Ramos (cell line): ENCODE data around the gene FOXP1.

Source experiments
- in situ Hi-C: fragments of 300-500 bp; cut with MboI; formaldehyde crosslinking; loops from one replicate; pipeline ENCODE4 v1.14.3; 2022; ENCODE audit warnings: low sequenced_read_pairs; ENCODE audit not compliant: unreplicated experiment

The FOXP1 gene

DNA sequence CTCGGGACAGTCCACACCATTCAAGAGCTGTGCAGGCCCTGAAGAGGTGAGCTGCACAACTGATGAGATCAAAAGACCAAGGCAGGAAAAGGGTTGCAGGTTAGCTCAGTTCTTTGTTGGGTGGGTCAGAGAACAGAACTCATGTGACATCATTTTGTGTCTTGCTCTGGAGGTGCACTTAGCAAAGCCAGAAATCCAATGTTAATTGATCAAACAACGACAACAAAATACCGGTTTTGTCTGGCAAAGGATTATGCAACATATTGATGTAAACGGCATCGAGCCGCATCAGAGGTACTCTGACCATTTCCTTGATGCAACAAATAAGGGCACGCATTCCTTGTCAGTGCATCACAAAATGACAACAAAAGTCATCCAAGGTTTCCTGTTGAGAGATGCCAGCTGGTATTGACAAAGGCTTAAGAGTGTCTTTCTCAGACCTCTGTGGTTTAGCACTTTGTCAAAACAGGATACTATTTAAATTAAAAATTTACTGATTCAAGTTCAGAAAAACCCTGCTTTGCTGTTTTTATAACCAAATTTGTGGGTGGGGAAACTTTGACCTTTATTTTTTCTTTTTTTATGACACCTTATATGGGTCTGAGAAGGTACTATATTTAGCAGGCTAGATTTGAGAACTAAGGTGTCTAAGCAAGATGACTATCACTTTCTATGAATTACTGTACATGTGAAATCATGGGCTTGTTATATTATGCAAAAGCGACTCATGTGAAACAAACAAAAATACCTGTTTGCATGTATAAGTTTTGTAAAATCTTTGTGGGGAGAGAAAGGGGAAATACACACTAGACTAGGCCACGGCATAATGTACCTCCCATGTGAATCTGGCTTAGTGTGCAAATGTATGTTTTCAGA lies 496.1 kb downstream of the FOXP1 start:
- in situ Hi-C loops = no loop called here

DNA sequence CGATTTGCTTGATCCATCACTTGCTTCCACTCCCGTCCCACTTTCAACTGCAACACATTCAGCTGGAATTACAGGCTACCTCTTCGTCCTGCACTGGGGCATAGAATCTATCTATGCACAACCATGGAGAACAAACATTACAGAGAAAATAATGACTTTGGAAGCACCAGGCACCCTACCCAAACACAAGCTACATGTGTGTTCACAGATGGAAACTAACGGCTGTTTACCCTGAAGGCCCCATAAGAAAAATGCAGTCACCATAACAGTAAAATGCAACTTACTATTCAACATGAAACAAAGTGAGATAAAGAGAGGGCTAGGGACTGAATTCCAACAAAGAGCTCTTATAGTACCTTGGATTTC lies 496.8 kb downstream of the FOXP1 start:
- in situ Hi-C loops = no loop called here

DNA sequence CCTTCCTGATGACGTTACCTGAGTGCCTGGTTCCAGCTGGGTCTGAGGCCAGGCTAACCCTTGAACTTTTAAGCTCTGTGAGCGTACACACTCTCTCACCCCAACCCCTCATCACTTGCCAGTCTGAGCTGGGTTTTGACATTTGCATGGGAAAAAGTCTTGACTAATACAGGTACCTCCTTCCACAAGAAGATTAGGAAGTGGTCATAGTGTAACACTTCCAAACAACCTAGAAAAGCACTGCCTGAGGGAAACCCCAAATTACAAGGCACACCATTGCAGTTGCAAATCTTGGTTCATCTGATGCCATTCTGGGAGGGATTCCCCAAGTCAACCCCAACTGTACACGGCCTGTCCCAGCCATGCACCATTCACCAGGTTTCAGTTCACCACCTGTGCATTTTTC lies 499.8 kb downstream of the FOXP1 start:
- in situ Hi-C loops = no loop called here

DNA sequence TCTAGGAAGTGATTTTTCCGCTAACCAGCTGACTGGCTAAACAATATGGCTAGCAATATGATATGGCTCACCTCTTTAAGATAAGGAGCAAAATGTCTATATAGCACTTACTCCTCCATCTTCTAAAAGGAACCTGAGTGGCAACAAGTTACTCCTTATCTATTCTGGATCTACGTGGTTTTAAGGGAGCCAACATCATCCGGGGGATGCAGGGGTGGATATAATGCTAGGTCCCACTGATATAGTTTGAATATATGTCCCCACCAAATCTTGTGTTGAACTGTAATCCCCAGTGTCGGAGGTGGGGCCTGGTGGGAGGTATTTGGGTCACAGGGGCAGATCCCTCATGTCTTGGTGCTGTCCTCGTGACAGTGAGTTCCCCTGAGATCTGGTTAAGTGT lies 500.7 kb downstream of the FOXP1 start:
- in situ Hi-C loops = no loop called here

DNA sequence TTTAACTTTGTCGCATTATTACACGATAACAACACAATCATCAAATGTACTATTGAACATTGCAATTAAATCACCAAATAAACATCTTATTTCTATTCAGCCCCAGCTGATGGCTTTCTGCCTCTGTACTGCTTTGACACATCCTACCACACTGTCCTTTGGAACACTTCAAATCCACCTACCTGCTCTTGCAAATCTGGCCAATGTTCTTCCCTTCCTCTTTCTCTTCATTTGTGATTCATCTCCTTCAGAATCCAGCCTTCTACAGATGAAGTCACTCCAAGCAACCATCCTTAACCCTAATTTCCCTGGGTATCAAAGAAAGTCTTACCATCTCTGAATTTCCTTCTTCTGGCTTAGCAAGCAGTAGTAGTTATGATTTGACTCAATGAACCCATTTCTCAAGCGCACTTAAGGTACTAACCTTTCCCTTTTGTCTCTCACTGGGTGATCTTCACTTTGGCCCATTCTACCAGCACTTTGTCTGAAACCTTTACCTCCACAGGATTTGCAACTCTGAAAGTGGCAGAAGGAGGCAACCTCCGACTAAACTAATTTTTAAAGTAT lies 502.9 kb downstream of the FOXP1 start:
- in situ Hi-C loops = no loop called here

DNA sequence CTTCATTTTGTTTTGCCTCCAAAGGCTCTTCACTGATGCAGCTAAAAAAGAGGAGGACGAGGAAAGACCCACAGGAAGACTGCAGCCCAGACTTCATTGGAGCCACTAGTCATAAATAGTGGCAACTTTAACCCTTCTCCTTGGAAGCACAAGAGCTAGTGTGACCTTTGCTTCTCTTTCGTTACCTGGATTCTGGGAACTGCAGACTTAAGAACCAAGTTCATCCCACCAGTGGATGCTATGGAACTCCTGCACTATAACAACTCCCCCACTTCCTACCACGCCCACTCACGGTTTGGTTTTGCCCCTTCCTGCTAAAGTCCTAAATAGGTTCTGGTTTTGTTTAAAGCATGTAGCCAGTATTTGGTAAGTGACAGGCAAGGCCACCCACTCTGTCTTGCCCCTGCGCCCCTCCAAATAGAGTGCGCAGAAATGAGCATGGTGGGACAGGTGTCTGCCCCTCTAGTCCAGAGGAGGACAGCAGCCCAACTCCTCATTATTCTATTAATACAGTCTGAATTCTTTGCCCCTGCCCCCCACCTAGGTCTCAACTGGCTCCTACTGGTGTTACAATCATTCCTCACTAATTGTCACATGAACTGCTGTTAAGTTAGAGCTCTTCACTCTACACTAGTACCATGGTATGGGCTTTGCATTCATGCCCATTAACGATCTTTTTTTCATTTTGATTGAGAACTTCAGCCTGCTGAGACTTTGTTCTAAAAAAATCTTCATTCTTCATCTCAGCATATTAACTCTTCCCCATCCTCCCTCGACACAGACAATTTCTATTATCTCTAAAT lies 504.6 kb downstream of the FOXP1 start:
- in situ Hi-C loops = no loop called here

DNA sequence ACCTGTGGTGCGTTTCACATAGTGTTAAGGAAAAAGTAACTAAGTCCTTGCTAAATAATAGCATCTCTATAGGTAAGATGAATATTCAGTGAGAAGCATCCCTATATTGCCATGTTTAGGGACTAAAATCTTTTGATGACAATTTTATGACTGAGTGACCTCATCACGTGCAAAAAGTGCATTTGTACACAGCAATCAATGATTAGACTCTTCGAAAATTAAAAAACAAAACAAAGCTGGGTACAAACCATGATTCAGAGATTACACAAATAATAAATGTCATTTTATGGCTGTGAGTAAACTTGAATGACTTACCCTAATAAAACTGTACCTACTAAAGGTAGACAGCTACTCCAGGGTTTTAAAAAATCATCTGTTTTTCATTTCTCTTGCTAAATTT lies 505.3 kb downstream of the FOXP1 start:
- in situ Hi-C loops = no loop called here

DNA sequence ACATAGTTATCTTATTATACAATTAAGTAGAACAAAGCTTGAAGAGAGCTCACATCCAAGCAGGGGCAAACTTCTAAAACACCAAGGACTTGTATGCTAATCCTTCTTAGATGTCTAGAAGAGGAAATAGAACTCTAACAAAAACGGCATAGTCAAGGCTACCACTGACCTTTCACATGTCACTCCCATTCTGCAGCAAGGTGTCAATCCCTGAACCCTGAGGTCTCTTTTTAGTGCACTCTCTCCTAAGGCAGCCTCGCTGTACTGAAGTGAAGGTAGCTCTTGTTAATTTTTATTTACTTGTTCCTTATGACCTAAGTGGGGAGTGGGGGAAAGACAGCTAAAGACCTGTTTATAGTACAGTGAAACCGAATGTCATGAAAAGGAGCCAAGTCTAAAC lies 506.5 kb downstream of the FOXP1 start:
- in situ Hi-C loops = no loop called here

DNA sequence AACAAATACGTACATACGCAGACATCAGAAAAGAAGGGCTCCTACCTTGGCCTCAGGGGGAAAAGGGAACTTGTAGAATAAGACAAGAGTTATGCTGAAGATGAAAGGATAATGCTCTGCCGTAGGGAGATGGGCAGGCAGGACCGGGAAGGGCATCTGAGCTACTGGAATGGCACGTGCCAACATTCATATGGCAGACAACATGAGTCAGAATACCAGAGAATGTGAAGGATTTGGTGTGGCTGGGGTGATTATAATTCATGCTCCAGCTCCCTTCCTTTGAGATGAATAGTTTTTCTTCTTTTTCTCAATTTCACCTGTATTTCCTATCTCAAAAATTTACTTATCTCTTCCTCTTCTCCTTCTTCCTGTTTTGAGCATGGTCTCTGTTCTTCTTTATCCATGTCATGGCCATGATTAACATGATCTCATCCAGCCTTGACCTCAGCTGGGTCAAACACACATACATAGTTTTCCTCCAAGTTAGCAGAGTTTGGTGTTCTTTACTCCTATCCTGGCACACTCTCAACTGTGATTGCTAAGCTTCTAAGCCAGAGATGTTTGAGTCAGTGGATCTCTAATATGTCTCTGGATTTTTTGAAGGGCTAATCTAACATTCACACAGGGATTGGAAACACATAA lies 507.0 kb downstream of the FOXP1 start:
- in situ Hi-C loops = no loop called here

DNA sequence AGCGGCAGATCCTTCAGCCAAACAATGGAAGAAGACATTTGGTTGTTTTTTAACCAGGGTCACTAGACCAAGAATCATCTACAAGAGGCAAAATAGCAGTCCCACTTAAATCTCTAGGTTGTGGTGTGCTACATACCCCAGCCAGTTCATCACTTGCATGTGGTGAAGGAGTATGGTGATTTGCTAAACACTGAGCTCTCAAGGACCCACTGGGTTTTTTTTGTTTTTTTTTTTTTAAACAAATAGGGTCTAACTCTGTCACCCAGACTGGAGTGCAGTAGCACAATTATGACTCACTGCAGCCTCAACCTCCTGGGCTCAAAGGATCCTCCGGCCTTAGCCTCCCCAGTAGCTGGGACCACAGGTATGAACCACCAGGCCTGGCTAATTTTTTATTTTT lies 508.0 kb downstream of the FOXP1 start:
- in situ Hi-C loops = no loop called here

DNA sequence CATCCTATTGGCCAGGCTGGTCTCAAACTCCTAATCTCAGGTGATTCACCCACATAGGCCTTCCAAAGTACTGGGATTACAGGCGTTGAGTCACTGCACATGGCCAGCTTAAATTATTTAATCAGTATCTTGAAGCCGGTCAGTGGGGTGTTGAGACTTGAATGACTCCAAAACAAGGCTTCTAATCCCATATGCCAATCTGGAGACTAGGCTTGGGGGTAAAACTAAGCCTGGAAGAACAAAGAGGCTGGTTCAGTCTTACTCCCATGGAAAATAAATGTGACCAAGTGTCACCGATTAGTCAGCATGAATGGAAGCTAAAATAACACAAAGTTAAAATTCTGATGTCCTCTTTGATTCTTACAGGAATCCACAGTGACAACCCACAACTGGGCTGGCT lies 509.1 kb downstream of the FOXP1 start:
- in situ Hi-C loops = no loop called here

DNA sequence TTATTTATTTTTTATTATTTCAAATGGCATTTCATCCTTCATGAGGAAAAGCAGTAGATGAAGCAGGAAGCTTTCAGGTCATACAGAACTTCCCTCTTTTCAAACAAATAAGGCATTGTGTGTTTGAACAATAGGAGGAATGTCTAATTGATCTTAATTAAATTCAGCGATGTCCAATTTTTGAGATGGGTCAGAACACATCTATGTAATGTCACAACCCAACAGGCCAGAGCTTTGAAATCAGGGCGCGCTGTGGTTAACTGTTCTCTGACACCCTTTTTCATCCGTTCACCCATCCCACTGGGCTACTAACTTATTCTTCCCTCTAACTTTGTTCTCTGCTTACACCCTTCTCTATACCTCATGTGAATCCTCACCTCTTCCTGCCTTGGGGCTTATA lies 510.5 kb downstream of the FOXP1 start:
- in situ Hi-C loops = no loop called here

DNA sequence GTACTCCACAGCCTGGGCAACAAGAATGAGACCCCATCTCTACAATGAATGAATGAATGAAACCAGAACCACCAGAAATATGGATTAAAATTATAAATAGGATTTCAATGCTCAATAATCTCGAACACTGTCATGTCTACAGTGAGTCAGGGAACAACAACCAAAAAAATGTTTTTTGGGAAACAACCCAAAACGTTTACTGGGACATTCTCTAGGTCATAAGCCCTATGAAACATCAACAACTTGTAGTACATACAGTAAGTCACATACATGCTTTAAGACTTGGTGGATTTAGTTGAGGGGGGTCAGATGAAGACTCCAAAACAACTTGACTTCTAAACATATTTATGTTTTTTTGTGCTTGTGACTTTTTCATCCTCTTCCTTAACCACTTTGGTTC lies 511.2 kb downstream of the FOXP1 start:
- in situ Hi-C loops = no loop called here

DNA sequence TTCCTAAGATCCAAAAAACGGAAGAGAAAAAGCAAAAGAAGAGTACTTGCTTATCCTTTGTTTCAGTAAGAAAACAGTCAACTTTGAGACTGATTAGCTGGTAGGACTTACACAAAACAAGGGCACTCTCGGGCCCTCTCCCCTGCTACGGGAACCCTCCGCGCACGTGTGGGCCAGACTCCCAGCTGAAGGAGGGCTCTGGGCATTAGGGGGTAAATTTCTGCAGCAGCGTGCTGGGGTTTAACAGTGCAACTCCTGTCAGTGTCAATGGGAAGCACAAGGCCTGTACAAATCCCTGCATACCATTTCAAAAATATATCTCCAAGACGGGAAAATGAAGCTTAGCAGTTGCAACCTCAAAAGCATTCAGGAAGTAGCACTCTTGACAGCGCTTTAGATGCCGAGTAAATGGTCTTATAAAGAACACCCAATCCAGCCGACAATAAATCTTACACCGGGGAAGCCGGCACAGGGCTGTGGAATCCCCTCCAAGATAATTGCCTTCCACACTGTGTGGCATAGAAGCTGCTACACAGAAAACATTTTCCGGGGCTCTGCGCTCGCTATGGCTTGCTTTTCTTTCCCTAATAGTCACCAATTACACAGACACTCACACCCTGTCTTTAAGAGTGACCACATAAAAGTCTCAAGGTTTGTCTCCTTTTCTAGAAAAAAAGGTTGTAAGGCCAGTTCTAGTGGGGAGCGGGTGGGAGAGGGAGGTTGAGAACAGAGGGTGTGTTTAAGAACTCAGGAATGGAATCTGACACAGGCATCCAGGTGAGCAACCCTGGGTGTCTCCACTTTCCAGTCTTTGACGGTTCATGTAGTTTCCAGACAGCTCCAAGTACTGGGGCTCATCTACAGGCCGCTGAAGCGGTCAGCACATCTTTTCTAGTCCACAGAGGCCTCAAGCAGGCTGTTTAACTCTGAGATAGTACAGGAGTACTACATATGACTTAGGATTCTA lies 512.7 kb downstream of the FOXP1 start:
- in situ Hi-C loops = no loop called here

DNA sequence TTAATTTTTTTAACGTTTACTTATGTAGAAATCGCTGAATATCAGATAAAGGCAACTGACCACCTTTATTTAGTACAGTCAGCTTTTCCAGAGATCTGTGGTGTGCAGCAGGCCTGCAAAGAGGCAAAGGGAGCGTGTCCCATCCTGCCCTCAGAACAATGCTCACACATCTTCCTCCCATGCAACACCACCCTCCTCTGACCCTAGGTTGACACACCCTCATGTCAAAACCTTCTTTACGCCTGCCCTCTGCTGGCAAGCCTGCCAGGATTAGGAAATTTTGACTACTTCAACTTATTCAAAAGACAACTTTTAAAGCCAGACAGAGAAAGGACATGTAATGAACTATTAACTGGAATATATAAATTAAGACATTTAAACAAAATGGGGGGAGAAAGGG lies 513.7 kb downstream of the FOXP1 start:
- in situ Hi-C loops = no loop called here

DNA sequence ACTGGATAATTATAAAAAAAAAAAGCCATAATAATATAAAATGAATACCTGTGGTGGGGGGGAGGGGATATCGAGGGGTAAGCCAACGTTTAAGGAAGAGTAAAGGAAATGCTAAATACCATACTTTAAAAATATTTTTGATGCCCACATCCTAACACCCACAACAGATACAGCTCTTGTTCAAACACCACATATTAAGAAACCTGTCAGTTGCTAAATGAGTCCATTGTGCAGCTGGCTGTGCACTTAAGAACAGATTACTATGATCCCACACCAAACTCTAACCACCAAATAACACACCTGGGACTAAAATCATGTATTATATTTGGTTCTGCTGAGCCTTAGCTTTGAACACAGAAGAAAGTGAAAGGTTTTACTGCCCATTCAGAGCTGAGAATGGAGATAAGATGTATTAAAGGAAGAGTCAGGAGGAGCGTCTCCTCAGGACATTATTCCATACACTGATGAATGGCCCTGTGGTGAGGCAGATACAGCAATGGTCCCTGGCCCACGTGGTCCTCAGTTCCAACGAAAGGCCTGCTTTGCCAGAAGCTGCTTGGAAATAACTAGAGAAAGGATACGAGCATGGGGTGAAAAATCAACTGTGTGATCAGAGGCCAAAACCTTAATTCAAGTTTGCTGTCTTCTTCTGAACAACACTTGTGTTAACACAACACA lies 515.4 kb downstream of the FOXP1 start:
- in situ Hi-C loops = no loop called here

DNA sequence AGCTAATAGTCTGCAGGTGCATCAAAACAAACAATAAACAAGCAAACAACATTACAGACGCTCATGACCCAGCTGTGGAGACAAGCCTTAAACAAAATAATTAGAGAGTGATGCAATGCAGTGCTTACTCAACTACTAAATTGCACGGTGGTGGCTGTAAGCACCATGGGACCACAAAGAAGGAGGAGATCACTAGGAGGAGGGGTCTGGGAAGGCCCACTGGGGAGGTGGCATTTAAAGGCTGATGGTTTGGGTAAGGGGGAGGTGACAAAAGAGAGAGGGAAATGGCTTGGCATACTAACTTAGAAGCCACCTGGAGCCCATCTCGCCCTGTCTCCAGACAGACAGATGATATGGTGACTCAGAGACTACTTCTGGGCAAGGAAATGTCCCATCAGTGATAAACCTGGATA lies 516.7 kb downstream of the FOXP1 start:
- in situ Hi-C loops = no loop called here

DNA sequence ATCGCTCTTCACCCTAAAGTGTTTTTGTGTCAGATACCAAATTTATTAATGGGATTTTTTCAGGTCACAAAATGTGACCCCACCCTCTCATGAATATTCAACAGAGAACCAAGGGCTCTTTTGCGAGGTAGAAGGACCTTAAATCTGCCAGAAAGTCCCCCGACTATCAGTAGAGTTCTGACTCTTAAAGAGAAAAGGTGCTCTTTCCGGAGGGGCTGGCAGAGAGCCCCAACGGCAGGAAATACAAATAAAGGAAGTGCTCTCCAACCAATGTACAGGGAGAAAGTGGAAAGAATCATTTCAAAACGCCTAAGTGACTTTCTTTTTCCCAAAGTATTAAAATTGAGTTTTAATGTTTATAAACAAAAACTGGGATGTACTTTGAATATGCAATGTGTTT lies 517.2 kb downstream of the FOXP1 start:
- in situ Hi-C loops = no loop called here

DNA sequence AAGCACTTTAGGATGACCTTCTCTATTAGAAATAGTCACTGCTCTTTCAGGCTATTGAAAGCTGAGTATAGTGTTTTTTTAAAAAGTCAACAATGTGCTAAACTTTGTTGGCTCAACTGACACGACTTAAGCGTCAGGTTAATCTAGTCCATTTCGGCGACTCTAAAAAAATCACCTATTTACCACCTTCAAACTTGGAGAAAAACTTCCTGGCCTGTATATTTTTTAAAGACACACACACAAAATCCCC lies 517.8 kb downstream of the FOXP1 start:
- in situ Hi-C loops = no loop called here
